Small intestine (tissue), 7 donors: ENCODE data around the gene WDR70. TPM values are rescaled to one million over a fixed set of nuclear protein-coding genes. Genes with fewer than 3 reads are reported as not detected.
"Not testable (repeated sequence)": the region's sequence is repeated elsewhere in the genome, so short reads cannot be mapped to it uniquely, and the experiment has no call there.

Experiments
- DNase-seq, 2 donors: peaks; one replicate each; pipeline versions ENCODE4 v3.0.0 to v3.0.0-alpha.2; 2013
- FAIRE-seq: peaks from 2 replicates; lab custom pipeline; 2012; peaks lifted over from hg19 to GRCh38; lab: Jason Lieb, UNC
- H3K27ac ChIP-seq, 3 donors: one replicate each; pipeline ENCODE4 v1.5.1; 2013; ENCODE audit warnings: low read length in 2 of 3, mild to moderate bottlenecking in 2 of 3, control low read depth in 1 of 3, inconsistent platforms in 1 of 3, low read depth in 1 of 3, moderate library complexity in 1 of 3
- H3K27me3 ChIP-seq, 3 donors: one replicate each; pipeline ENCODE4 v1.6.1; 2013; ENCODE audit warnings: low read length in 3 of 3, inconsistent platforms in 1 of 3; ENCODE audit not compliant: control insufficient read depth in 3 of 3, insufficient read depth in 3 of 3
- H3K36me3 ChIP-seq, 3 donors: one replicate each; pipeline ENCODE4 v1.6.1; 2013; ENCODE audit warnings: low read length in 3 of 3, inconsistent platforms in 1 of 3, low read depth in 1 of 3, mild to moderate bottlenecking in 1 of 3, moderate library complexity in 1 of 3; ENCODE audit not compliant: control insufficient read depth in 3 of 3, insufficient read depth in 2 of 3
- H3K4me1 ChIP-seq, 3 donors: one replicate each; pipeline ENCODE4 v1.6.1; 2013; ENCODE audit warnings: low read length in 2 of 3, inconsistent platforms in 1 of 3, low read depth in 1 of 3, mild to moderate bottlenecking in 1 of 3, moderate library complexity in 1 of 3; ENCODE audit not compliant: control insufficient read depth in 3 of 3, insufficient read depth in 2 of 3
- H3K4me3 ChIP-seq, 3 donors: one replicate each; pipeline ENCODE4 v1.5.1; 2013; ENCODE audit warnings: low read length in 3 of 3, control low read depth in 1 of 3, inconsistent platforms in 1 of 3, low read depth in 1 of 3, mild to moderate bottlenecking in 1 of 3, moderate library complexity in 1 of 3
- H3K9me3 ChIP-seq, 2 donors: one replicate each; pipeline ENCODE4 v1.6.1; 2013; ENCODE audit warnings: low read depth in 1 of 2, low read length in 1 of 2; ENCODE audit not compliant: control insufficient read depth in 2 of 2, insufficient read depth in 1 of 2
- WGBS, 3 donors: extraction: QIAGEN DNeasy Blood & Tissue Kit; methylation state at CpG; one replicate each; pipeline ENCODE4 v1.1.7; 2013; 5-methylcytosine and 5-hydroxymethylcytosine counted together
- polyA plus RNA-seq, 4 donors: library from polyadenylated mRNA; stranded (reverse) in 3 of 4; unstranded in 1 of 4; fragments of 200-250 nt in 3 of 4; fragments of 120-200 nt in 1 of 4; gene quantifications; one replicate each; pipeline versions ENCODE4 v1.2.1 to v1.2.3, GENCODE V29; 2013
- donor health status: healthy with polysubstance abuse.
- donor health status: control.
- donor health status: control.
- donor health status: Bipolar disorder and iron deficiency.
- donor health status: healthy.

WDR70 gene
- polyA plus RNA-seq, 4 donors, result 13.2 to 24.6 (median 15.8) TPM

DNA sequence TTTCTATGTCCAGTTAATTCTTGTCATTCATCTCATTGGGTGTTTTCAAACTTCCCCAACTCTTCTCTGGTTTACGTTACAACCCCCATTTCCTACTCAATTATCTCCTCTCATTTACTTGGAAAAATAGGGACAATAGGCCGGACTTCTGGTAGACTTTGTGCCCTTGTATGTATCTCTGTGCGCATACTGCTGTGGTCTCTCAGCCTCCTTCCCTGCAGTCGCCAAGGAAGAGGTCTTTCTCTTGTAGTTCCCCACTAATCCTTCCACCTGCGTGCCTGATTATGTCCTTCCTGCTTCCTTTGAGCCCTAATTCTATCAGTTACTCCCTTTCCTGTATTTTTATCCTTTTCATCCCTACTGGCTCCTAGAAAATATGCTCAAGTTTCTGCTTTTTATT, 284.4 kb downstream of the WDR70 start:
- Histone ChIP-seq H3K4me1 (peaks cover 0 to 18% (median under 1%) of the 10 kb centered on the region in 3 donors), H3K27ac (peak overlapping the region in 1 of 3 donors; percentile 8), H3K36me3 (no peaks in the 10 kb centered on the region), H3K27me3 (no peaks in the 10 kb centered on the region), H3K9me3 (no peaks in the 10 kb centered on the region), H3K4me3 (no peak overlapping the region)
- 90 to 98% (median 95%) methylated on average over 5 of the region's 5 CpGs for WGBS, 3 donors
- DNase-seq (no peak), FAIRE-seq (no peak)

DNA sequence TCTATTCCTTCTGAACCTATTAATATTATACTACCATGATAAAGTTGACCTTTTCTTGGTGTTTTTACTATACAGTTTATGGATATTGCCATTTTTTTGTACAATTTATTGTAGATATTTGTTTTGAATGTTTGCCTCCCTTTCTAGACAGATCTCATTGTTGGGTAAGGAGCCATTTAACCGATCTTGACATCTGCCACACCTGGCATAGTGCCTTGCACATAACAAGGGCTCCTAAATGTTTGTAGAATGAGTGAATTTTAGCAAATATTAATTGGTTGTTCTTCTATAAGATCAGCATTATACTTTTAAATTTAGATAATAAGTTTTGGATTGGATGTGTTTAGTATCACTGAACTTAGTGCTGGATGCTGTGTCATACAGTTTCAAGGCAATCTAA, 285.4 kb downstream of the WDR70 start:
- WGBS, 3 donors, result 86 to 99% (median 89%) methylated on average over 1 of the region's 1 CpG

DNA sequence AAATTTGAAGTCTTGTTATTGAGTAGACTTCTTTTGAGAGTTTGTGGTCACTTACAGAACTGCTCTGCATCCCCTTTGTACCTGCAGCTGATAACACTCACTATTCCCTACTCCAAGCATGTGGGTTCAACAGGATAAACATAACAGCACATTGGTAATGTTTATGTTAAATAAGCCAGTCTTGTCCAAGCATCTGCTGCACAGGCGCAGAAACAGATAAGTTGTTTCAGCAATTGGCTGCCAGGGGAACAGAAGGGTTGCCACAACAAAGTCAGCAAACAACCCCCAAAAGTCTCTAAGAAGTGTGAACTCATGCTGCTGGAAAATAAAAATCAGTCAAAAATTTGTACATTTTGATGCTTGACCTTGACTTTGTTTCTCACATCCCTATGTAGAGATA, 286.2 kb downstream of the WDR70 start:
- Histone ChIP-seq H3K27ac (no peak overlapping the region), H3K4me3 (no peak overlapping the region), H3K4me1 (peaks cover 0 to 18% (median 4%) of the 10 kb centered on the region in 3 donors), H3K9me3 (no peaks in the 10 kb centered on the region), H3K27me3 (no peaks in the 10 kb centered on the region), H3K36me3 (no peaks in the 10 kb centered on the region)
- WGBS, 3 donors, result 54 to 63% (median 60%) methylated on average over 1 of the region's 1 CpG
- DNase-seq, result no peak
- FAIRE-seq, result no peak

More for the DNA sequence above, 285.4 kb downstream of the WDR70 start:
- Histone ChIP-seq H3K4me1 (peaks cover 0 to 18% (median 4%) of the 10 kb centered on the region in 3 donors), H3K4me3 (no peak overlapping the region), H3K27me3 (no peaks in the 10 kb centered on the region), H3K9me3 (no peaks in the 10 kb centered on the region), H3K27ac (no peak overlapping the region), H3K36me3 (no peaks in the 10 kb centered on the region)
- FAIRE-seq (no peak), DNase-seq (no peak)

DNA sequence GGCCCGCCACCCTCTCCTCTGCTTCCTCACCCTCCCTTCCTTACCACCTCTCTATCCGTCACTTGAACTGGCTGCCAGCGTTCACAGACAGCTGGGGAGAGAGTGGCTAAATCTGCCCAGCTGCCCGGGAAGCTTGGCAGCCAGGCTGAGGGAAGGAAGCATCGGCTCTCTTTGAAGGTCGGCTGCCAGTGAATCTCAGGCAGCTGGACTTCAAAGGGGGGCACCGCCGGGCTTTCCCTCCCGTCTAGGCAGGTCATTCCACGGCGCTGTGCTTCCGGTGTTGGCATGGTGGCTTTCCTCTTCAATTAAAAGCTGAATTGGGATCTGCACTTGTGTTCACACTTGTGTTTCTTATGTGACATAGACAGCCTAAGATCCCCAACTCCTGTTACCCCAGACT, 286.8 kb downstream of the WDR70 start:
- Histone ChIP-seq H3K36me3 (no peaks in the 10 kb centered on the region), H3K4me3 (no peak overlapping the region), H3K27ac (no peak overlapping the region), H3K4me1 (peaks cover 0 to 18% (median 4%) of the 10 kb centered on the region in 3 donors), H3K9me3 (no peaks in the 10 kb centered on the region), H3K27me3 (no peaks in the 10 kb centered on the region)
- FAIRE-seq (no peak), DNase-seq (peak; percentile 20 to 34)
- WGBS, 3 donors, result 58 to 70% (median 63%) methylated on average over 12 of the region's 12 CpGs

DNA sequence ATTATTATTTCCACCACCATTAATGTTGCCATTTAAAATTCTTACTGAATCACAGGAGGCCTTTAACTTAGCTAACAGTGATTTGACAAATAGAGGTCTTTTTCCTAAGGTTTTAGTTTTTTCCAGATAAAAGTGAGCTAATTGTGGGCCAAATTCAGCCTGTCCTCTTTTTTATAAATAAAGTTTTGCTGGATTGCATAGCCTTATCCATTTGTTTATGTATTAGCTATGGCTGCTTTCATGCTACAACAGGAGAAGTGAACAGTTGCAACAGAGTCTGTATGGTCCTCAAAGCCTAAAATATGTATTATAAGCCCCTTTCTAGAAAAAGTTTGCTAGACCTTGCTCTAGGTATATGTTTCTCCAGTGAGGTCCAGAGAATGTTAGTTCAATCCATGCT, 288.3 kb downstream of the WDR70 start:
- DNase-seq (no peak), FAIRE-seq (no peak)
- no peaks in the 10 kb centered on the region for H3K27me3 ChIP-seq
- H3K36me3 ChIP-seq, result no peaks in the 10 kb centered on the region
- no peak overlapping the region for H3K4me3 ChIP-seq
- H3K9me3 ChIP-seq, result no peaks in the 10 kb centered on the region
- peaks cover 0 to 9% (median 4%) of the 10 kb centered on the region in 3 donors for H3K4me1 ChIP-seq
- H3K27ac ChIP-seq, result no peak overlapping the region

DNA sequence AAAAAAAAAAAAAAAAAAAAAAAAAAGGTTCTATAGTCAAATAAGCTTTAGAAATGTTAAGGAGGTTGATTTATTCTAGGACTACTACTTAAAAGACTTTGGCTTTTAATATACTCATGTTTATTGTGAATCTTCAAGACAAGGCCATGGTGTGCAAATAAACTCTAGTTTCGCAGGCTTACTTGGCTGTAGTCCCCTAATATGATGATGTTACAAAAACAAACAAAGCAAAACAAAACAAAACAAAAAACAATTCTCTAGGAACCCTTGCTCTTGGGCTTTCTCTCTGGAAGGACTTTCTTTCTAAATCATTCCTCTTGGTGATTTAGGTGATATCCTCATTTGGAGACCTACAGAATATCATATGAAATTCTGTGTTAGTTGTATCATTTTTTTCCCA, 288.7 kb downstream of the WDR70 start:
- FAIRE-seq (no peak), DNase-seq (no peak)
- no peak overlapping the region for H3K4me3 ChIP-seq
- peak overlapping the region in 1 of 3 donors; percentile 55 for H3K27ac ChIP-seq
- no peaks in the 10 kb centered on the region for H3K9me3 ChIP-seq
- H3K36me3 ChIP-seq, result no peaks in the 10 kb centered on the region
- 87 to 94% (median 89%) methylated on average over 1 of the region's 1 CpG for WGBS, 3 donors
- no peaks in the 10 kb centered on the region for H3K27me3 ChIP-seq
- H3K4me1 ChIP-seq, result peaks cover 0 to 7% (median 4%) of the 10 kb centered on the region in 3 donors

DNA sequence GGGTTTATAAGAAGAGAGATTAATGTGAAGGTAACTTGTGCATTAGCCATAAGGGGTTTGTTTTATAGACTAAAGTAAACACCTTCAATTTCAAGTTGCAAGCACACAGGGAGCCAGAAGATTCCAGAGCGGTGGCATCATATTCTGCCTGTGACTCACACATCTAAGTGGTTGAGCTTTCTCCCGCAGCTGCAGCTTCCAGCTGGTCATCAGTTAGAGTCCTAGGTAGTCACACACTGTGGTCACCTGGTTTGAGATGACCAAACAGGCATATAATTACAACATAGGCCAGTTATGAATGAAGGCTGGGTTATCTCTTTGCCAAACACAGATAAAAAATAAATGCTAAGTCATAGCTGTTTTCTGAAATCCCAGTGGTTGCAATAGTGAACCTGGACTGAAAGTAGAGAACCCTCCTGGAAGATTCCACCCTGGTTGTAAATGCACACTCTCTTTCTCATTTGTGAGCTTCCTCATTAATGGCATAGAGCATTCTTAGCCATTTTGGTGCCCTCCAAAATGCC, 289.5 kb downstream of the WDR70 start:
- Histone ChIP-seq H3K4me1 (peaks cover 0 to 4% (median 3%) of the 10 kb centered on the region in 3 donors), H3K27ac (peak overlapping the region in 1 of 3 donors; percentile 56), H3K4me3 (no peak overlapping the region), H3K27me3 (no peaks in the 10 kb centered on the region), H3K36me3 (no peaks in the 10 kb centered on the region), H3K9me3 (no peaks in the 10 kb centered on the region)
- DNase-seq, result peak; percentile 22 to 80
- no peak for FAIRE-seq
- 56 to 69% (median 58%) methylated on average over 2 of the region's 2 CpGs for WGBS, 3 donors

DNA sequence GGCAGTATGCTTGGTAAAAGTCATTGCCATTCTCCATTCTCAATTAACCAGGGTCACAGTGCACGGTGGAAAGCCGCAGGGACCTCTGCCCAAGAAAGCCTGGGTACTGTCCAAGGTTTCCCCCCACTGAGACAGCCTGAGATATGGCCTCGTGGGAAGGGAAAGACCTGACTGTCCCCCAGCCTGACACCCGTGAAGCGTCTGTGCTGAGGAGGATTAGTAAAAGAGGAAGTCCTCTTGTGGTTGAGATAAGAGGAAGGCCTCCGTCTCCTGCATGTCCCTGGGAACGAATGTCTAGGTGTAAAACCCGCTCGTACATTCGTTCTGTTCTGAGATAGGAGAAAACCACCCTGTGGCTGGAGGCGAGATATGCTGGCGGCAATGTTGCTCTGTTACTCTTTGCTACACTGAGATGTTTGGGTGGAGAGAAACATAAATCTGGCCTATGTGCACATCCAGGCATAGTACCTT, 293.0 kb downstream of the WDR70 start:
- not testable (repeated sequence) for H3K27ac ChIP-seq, H3K36me3 ChIP-seq, FAIRE-seq, H3K27me3 ChIP-seq, H3K4me3 ChIP-seq, H3K9me3 ChIP-seq, H3K4me1 ChIP-seq
- peak in 1 of 2 donors; percentile 18 for DNase-seq
- WGBS, 3 donors, result 48 to 67% (median 52%) methylated on average over 12 of the region's 12 CpGs

DNA sequence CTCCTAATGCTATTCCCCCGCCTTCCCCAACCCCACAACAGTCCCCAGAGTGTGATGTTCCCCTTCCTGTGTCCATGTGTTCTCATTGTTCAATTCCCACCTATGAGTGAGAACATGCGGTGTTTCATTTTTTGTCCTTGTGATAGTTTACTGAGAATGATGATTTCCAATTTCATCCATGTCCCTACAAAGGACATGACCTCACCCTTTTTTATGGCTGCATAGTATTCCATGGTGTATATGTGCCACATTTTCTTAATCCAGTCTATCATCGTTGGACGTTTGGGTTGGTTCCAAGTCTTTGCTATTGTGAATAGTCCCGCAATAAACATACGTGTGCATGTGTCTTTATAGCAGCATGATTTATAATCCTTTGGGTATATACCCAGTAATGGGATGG, 295.2 kb downstream of the WDR70 start:
- H3K9me3 ChIP-seq, DNase-seq, H3K4me1 ChIP-seq, FAIRE-seq, H3K36me3 ChIP-seq, H3K4me3 ChIP-seq, H3K27ac ChIP-seq, H3K27me3 ChIP-seq: not testable (repeated sequence)
- WGBS, 3 donors, result 92 to 93% (median 93%) methylated on average over 6 of the region's 6 CpGs
